H1 (cell line): ENCODE data around the gene TEKT5. TPM values are rescaled to one million over a fixed set of nuclear protein-coding genes. Genes with fewer than 3 reads are reported as not detected.

Experiments used
- CEBPB ChIP-seq: IDR thresholded peaks from 2 replicates; pipeline ENCODE4 v1.6.1; 2012; ENCODE audit warnings: low read depth, low read length
- CHD7 ChIP-seq: fragments of 300-600 bp; sonication (generic); IDR thresholded peaks from 2 replicates; pipeline ENCODE4 v1.7.1; 2012; ENCODE audit warnings: low read length, moderate library complexity, mild to moderate bottlenecking, inconsistent platforms; ENCODE audit not compliant: insufficient replicate concordance
- EGR1 ChIP-seq: IDR thresholded peaks from 2 replicates; pipeline ENCODE4 v1.6.1; 2011; ENCODE audit warnings: low read depth, low read length, borderline replicate concordance
- JUND ChIP-seq: IDR thresholded peaks from 2 replicates; pipeline ENCODE4 v1.6.1; 2011; ENCODE audit warnings: mild to moderate bottlenecking, improper control_type of control experiment, low read length
- KDM5A ChIP-seq: fragments of 200-600 bp; IDR thresholded peaks from 2 replicates; pipeline ENCODE4 v1.7.1; 2012; ENCODE audit warnings: mild to moderate bottlenecking, low read length, inconsistent platforms, mixed read lengths
- NANOG ChIP-seq: IDR thresholded peaks from 2 replicates; pipeline ENCODE4 v1.6.1; 2011; ENCODE audit warnings: low read length, low read depth, mild to moderate bottlenecking, inconsistent platforms; ENCODE audit not compliant: insufficient read depth, poor library complexity, severe bottlenecking
- TBP ChIP-seq: IDR thresholded peaks from 2 replicates; pipeline ENCODE4 v1.6.1; 2011; ENCODE audit warnings: low read depth, low read length, improper control_type of control experiment
- polyA plus RNA-seq, 7 experiments: library from polyadenylated mRNA; depleted of rRNA in 3 of 7; stranded (reverse) in 5 of 7; unstranded in 2 of 7; fragments of >200 nt in 5 of 7; fragments of 200-250 nt in 2 of 7; gene quantifications; 1 replicate in 5 of 7; 2 replicates in 1 of 7; 4 replicates in 1 of 7; pipeline versions ENCODE4 v1.2.1 to v1.2.3, GENCODE V29; 2011 to 2013; ENCODE audit warnings: missing spikeins in 2 of 7, mixed read lengths in 2 of 7
- total RNA-seq: library from RNA; stranded (reverse); fragmentation: NEBNext Ultra II Directional; extraction: Animal tissue kit (Norgen Biotek cat#: 25700); gene quantifications from 2 replicates; pipeline ENCODE4 v1.2.1, GENCODE V29; 2021

The TEKT5 gene
- total and polyA plus RNA-seq, 2 of the 8 experiments (the other 6 are each of a cell fraction or from before 2014, with no cell fraction given): 0.95 TPM; not detected in 1

- TF ChIP-seq CHD7 (no peak), KDM5A (no peak), EGR1 (no peak), NANOG (no peak), TBP (no peak), CEBPB (no peak), JUND (no peak)
Measured at GRCh38 chr16:10663744-10664143, 31.0 kb downstream of the TEKT5 start (continued).
